ENCODE data around the gene ZNF84. TPM values are rescaled to one million over a fixed set of nuclear protein-coding genes. Genes with fewer than 3 reads are reported as not detected.

ZNF84 gene
- total RNA-seq, 4 donors from 2014 or later: 5.3 to 20.9 (median 13.5) TPM

DNA sequence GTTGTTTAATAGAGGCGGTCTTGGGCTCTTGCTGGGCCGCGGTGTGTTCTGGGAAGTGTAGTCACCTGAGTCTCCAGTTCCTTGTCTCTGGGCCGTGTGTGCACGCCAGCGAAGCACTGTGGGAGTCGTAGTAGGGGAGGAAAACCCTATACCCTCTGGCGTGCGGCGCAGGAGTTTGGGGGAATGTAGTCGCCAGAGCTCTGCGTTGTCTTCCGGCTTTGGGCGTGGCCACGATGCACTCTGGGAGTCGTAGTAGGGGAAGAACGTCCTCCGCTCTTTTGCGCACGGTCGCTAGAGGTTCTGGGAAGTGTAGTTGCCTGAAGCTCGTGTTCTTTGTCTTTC is 42.7 kb downstream of the ZNF84 start:
- Histone ChIP-seq H3K36me3 (peaks cover 18 to 37% of the 10 kb centered on the region in 2 donors), H3K27ac (peak overlapping the region; percentile 95 to 98 (median 96)), H3K9me3 (peaks cover 3 to 73% (median 50%) of the 10 kb centered on the region in 3 donors), H3K4me3 (peak overlapping the region; percentile 88 to 94 (median 91)), H3K4me1 (peaks cover 4 to 12% of the 10 kb centered on the region in 2 donors), H3K27me3 (no peaks in the 10 kb centered on the region)
- in situ Hi-C loops (cut with MboI; ENCODE audit: low sequenced_read_pairs in 4 of 4): loop anchor here in 2 of 4 donors (5.0 kb wide), 2 partner anchors 38 to 47 kb away; no protein-coding TSS in a partner anchor
- TF ChIP-seq, protein P1, sequence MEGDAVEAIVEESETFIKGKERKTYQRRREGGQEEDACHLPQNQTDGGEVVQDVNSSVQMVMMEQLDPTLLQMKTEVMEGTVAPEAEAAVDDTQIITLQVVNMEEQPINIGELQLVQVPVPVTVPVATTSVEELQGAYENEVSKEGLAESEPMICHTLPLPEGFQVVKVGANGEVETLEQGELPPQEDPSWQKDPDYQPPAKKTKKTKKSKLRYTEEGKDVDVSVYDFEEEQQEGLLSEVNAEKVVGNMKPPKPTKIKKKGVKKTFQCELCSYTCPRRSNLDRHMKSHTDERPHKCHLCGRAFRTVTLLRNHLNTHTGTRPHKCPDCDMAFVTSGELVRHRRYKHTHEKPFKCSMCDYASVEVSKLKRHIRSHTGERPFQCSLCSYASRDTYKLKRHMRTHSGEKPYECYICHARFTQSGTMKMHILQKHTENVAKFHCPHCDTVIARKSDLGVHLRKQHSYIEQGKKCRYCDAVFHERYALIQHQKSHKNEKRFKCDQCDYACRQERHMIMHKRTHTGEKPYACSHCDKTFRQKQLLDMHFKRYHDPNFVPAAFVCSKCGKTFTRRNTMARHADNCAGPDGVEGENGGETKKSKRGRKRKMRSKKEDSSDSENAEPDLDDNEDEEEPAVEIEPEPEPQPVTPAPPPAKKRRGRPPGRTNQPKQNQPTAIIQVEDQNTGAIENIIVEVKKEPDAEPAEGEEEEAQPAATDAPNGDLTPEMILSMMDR (IDR thresholded peaks at IDR 0.05 in 4 of 5, conservative IDR thresholded peaks at IDR 0.05 in 1 of 5): no peak
- no peak for TF ChIP-seq POLR2A (IDR thresholded peaks at IDR 0.05)
- intact Hi-C loops (cut with DNase I; ENCODE audit: low total_unique reads): loop anchor here (1.0 to 2.0 kb wide), 8 partner anchors 43 to 393 kb away; partner anchors contain the start of genes CHFR, POLE, PXMP2 and ZNF10
- ATAC-seq (peak; percentile 95 to 98), DNase-seq (peak; percentile 98 to 99)

DNA sequence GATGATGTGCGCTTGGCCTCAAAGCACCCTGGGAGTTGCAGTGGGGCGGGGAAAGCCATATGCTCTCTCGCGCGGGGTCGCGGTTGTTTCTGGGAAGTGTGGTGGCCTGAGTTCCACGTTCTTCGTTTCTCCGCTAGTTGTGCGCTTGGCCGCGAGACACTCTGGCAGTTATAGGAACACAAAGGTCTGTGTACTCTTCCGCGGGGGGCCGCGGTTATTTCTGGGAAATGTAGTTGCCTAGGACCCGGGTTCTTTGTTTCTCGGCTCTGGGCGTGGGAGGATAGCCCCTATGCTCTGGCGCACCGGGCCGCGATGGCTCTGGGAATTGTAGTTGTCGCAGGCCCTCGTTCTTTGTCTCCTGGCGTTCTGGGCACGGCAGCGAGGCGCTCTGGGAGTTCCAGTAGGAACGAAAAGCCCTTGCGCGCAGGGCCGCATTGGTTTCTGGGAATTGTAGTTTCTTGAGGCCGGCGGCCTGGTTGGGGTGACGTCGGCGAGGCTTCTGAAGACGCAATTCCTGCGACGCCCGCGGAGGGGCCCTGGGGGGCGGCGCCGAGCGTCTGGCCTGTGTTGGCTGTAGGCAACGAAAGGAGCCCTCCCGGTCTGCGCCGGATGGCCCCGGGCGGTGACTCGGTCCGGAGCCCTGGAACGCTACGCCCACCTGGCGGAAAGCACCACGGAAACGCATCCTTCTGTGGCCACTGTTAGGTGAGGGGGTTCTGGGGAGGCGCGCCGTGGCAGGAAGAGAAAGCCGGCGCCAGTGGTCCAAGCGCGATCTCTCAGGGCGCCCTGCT is 43.3 kb downstream of the ZNF84 start, which contains the start of gene ZNF140:
Gene ZNF140 (plus strand): TSS at position 556 of the 791 bp plus-strand sequence. CDS start 398 bp downstream, outside the sequence.
- intact Hi-C loops (cut with DNase I; ENCODE audit: low total_unique reads): loop anchor here (1.0 to 2.0 kb wide), 8 partner anchors 43 to 394 kb away; partner anchors contain the start of genes CHFR, POLE, PXMP2 and ZNF10
- H3K9me3 ChIP-seq: peaks cover 0 to 73% (median 50%) of the 10 kb centered on the region in 3 donors
- peak; percentile 82 to 84 for ATAC-seq

DNA sequence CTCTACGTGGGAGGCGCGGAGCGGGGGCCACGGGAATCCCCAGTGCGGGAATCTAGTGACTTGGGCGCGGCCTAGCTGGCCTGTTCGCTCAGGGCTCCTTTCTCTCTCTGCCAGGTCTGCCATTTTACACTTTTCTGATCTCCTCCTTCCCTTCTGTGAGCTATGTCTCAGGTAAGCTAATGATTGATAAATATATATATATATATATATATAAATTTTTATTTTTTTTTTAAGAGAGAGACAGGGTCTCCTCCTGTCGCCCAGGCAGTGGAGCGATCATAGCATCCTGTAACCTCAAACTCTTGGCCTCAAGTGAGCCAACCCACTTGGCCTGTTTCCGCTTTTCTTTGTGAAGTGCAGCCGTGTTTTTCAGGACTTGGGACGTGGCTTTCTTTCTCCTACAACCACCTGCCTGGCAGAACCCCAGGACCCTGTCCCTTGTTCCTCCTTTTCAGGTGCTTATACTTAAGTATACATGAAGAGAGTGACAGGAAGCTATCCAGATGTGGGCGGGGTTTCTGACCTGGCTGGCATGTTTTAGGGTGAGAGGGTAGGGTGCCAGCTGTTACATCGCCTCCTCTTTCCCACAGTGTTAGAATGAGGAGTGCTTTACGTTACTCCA is 44.0 kb downstream of the ZNF84 start:
- Histone ChIP-seq H3K27me3 (no peaks in the 10 kb centered on the region), H3K4me1 (peaks cover 4 to 12% of the 10 kb centered on the region in 2 donors), H3K9me3 (peaks cover 0 to 75% (median 49%) of the 10 kb centered on the region in 3 donors), H3K36me3 (peaks cover 18 to 50% of the 10 kb centered on the region in 2 donors), H3K27ac (peak overlapping the region; percentile 95 to 98 (median 96)), H3K4me3 (peak overlapping the region; percentile 88 to 94 (median 91))
- intact Hi-C loops (cut with DNase I; ENCODE audit: low total_unique reads) (loop anchor here (2.0 kb wide), 1 partner anchor 394 kb away; the partner anchor contains the start of genes POLE and PXMP2), in situ Hi-C loops (cut with MboI; ENCODE audit: low sequenced_read_pairs in 4 of 4) (loop anchor here in 2 of 4 donors (5.0 kb wide), 2 partner anchors 39 to 46 kb away; no protein-coding TSS in a partner anchor)
- no peak for ATAC-seq
- no peak for DNase-seq
- TF ChIP-seq, protein P1 (IDR thresholded peaks at IDR 0.05 in 4 of 5, conservative IDR thresholded peaks at IDR 0.05 in 1 of 5): no peak
- no peak for TF ChIP-seq POLR2A (IDR thresholded peaks at IDR 0.05)

More for the DNA sequence above, 43.3 kb downstream of the ZNF84 start, which contains the start of gene ZNF140:
- peak; percentile 53 to 61 for TF ChIP-seq POLR2A (IDR thresholded peaks at IDR 0.05)
- TF ChIP-seq, protein P1 (IDR thresholded peaks at IDR 0.05 in 4 of 5, conservative IDR thresholded peaks at IDR 0.05 in 1 of 5): peak; percentile 14 to 42 (median 36)
- Histone ChIP-seq H3K4me1 (peaks cover 4 to 12% of the 10 kb centered on the region in 2 donors), H3K27ac (peak within 1 kb of the TSS; percentile 95 to 98 (median 96)), H3K36me3 (peaks cover 18 to 43% of the 10 kb centered on the region in 2 donors), H3K27me3 (no peaks in the 10 kb centered on the region), H3K4me3 (peak within 1 kb of the TSS; percentile 88 to 94 (median 91))
- DNase-seq: peak; percentile 92 to 94
- in situ Hi-C loops (cut with MboI; ENCODE audit: low sequenced_read_pairs in 4 of 4): loop anchor here in 2 of 4 donors (5.0 kb wide), 2 partner anchors 38 to 47 kb away; no protein-coding TSS in a partner anchor

DNA sequence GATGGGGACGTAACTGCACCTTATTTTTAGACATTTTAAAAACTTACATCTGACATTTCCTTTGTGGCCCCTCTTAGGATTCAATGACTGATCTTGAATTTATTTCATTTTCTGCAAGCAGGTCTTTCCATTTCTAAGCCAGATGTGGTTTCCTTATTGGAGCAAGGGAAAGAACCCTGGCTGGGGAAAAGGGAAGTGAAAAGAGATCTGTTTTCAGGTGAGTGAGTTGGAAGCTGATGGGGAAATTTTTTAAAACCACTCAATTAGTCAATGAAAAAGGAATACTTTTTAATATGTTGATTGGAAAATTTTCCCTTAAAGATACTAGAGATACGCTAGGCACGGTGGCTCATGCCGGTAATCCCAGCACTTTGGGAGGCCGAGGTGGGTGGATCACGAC is 46.0 kb downstream of the ZNF84 start:
- Histone ChIP-seq H3K9me3 (peaks cover 0 to 82% (median 40%) of the 10 kb centered on the region in 3 donors), H3K27me3 (no peaks in the 10 kb centered on the region), H3K4me3 (peak overlapping the region in 1 of 4 donors; percentile 24), H3K4me1 (peaks cover 4 to 12% of the 10 kb centered on the region in 2 donors), H3K36me3 (peaks cover 21 to 71% of the 10 kb centered on the region in 2 donors), H3K27ac (no peak overlapping the region)
- ATAC-seq (no peak), DNase-seq (no peak)
- intact Hi-C loops (cut with DNase I; ENCODE audit: low total_unique reads): no loop called here
- in situ Hi-C loops (cut with MboI; ENCODE audit: low sequenced_read_pairs in 4 of 4): loop anchor here in 2 of 4 donors (5.0 kb wide), 2 partner anchors 41 to 44 kb away; no protein-coding TSS in a partner anchor
- TF ChIP-seq, protein P1 (IDR thresholded peaks at IDR 0.05 in 4 of 5, conservative IDR thresholded peaks at IDR 0.05 in 1 of 5): no peak

Data from gastrocnemius medialis (tissue), 4 donors.